ENCODE results near the gene OR2T8.
"Not testable (repeated sequence)": the region's sequence is repeated elsewhere in the genome, so short reads cannot be mapped to it uniquely, and the experiment has no call there.

The OR2T8 gene, protein sequence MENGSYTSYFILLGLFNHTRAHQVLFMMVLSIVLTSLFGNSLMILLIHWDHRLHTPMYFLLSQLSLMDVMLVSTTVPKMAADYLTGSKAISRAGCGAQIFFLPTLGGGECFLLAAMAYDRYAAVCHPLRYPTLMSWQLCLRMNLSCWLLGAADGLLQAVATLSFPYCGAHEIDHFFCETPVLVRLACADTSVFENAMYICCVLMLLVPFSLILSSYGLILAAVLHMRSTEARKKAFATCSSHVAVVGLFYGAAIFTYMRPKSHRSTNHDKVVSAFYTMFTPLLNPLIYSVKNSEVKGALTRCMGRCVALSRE

GRCh38 chr1:247919952-247920351 is at the start of gene OR2T8:
TSS of gene OR2T8 (plus strand) at chr1:247920252. CDS start at chr1:247921018, 766 bp downstream.
- in situ Hi-C loops (cut with HindIII; ENCODE audit: low sequenced_read_pairs) = no loop called here

GRCh38 chr1:247883346-247883745 is 36.7 kb upstream of the OR2T8 start:
- in situ Hi-C loops (cut with HindIII; ENCODE audit: low sequenced_read_pairs) = no loop called here

DNA sequence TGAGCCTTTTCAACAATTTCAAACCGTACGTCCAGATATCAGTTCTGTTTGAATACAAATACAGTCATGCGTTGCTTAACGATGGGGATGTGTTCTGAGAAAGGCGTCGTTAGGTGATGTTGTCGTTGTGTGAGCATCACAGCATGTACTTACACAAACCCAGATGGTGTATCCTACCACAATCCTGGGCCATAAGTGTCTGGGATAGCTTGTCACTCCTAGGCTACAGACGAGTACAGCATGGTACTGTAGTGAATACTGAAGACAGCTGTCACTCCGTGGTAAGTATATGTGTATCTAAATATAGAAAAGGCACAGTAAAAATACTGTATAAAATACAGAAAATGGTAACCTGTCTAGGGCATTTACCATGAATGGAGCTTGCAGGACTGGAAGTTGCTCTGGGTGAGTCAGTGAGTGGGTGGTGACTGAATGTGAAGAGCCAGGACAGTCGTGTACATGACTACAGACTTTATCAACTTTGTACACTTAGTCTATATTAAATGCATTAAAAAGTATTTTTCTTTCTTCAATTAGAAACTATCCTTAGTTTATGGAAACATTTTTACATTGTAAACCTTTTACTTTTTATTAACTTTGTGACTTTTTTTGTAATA is 35.1 kb upstream of the OR2T8 start:
- in situ Hi-C loops (cut with HindIII; ENCODE audit: low sequenced_read_pairs) = no loop called here

DNA sequence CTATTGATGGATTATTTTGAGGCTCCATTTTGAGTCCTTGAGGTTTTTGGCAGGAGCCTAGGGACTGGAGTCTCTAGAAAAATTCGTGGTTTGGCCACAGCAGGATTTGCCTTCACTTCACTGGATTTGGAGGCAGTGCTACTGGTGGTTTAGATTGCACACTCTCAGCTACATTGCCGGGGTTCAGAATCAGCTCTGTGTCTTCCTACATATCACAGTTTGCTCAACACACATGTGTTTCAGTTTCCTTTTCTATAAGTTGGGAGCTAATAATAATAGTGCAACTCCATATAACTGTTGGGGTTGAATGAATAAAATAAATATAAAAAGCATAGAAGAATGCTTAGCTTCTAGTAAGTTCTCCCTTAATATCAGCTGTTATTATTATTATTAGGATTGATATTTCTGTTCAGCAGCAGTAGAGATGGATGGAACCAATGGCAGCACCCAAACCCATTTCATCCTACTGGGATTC is 24.9 kb upstream of the OR2T8 start, which contains the start of gene OR2W3:
Gene OR2W3 (plus strand): TSS at position 425 of the 475 bp plus-strand sequence. CDS start 0 bp downstream, at position 425.
- in situ Hi-C loops (cut with HindIII; ENCODE audit: low sequenced_read_pairs) = no loop called here

GRCh38 chr1:247895976-247896375 is 24.1 kb upstream of the OR2T8 start:
- in situ Hi-C loops (cut with HindIII; ENCODE audit: low sequenced_read_pairs) = no loop called here

- in situ Hi-C loops (cut with HindIII; ENCODE audit: low sequenced_read_pairs) = no loop called here
Observed at GRCh38 chr1:247904122-247904521, 15.9 kb upstream of the OR2T8 start.

DNA sequence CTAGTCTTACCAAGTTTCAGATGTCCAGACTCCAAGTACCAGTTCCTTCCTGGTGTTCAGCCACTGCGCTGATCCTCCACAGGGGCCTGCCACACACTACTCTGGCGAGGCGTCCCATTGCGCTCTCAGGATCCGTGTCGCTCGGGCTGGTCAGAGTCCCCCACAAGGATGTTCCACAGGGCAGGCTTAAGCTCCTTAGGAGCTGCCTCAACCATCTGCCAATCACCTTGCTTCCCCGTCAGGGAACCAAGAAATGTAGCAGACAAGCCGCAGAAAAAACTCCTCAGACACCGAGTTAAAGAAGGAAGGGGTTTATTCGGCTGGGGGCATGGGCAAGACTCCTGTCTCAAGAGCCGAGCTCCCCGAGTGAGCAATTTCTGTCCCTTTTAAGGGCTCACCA is 14.9 kb upstream of the OR2T8 start:
- in situ Hi-C loops (cut with HindIII; ENCODE audit: low sequenced_read_pairs) = no loop called here

DNA sequence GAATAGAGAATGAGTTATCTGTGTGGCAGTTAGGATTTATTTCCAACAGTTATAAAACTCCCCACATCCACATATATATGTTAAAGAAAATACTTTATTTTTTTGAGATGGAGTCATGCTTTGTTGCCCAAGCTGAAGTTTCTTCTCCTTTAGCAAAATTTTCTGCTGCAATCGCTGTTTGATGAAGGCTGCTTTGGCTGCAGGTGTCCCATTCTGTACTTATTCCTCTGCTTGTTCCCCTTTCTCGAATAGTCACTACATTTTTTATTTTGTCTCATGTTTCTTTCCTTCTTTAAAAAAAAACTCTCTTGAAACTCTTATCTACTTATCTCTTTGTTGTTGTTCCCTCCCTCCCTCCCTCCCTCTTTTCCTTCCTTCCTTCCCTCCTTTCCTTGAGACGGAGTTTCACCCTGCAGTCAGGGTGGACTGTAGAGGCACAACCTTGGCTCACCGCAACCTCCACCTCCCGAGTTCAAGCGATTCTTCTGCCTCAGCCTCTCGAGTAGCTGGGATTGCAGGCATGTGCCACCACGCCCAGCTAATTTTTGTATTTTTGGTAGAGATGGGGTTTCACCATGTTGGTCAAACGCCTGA is 14.0 kb upstream of the OR2T8 start:
- in situ Hi-C loops (cut with HindIII; ENCODE audit: low sequenced_read_pairs) = no loop called here

DNA sequence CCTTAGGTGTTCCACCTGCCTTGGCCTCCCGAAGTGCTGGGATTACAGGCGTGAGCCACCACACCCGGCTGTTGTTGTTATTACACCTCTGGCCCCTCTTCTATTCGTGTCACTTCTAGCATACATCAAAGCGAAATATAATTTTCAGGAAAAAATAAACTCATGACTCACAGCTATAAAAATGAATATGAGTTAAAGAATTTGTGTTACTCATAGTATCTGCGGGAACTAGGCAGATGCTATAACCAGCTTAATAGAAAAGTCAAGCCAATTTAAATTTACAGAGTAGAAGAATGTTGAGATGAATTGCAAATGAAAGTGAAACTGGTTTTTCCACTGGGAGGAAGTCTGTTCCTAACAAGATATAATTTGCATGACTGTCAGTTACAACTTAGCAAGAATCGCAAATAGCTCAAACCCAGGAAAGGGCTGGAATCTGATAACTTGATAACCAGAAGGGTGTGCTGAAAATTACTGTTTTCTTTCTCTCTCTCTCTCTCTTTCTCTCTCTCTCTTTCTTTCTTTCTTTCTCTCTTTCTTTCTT is 13.5 kb upstream of the OR2T8 start:
- in situ Hi-C loops (cut with HindIII; ENCODE audit: low sequenced_read_pairs) = no loop called here

- in situ Hi-C loops (cut with HindIII; ENCODE audit: low sequenced_read_pairs) = no loop called here
Observed at GRCh38 chr1:247908766-247909165, 11.3 kb upstream of the OR2T8 start.

GRCh38 chr1:247913786-247914185 is 6.3 kb upstream of the OR2T8 start:
- in situ Hi-C loops (cut with HindIII; ENCODE audit: low sequenced_read_pairs) = no loop called here

GRCh38 chr1:247914941-247915662 is 5.0 kb upstream of the OR2T8 start:
- in situ Hi-C loops (cut with HindIII; ENCODE audit: low sequenced_read_pairs) = no loop called here

GRCh38 chr1:247923941-247924340 is 3.9 kb downstream of the OR2T8 start:
- in situ Hi-C loops (cut with HindIII; ENCODE audit: low sequenced_read_pairs) = no loop called here

- in situ Hi-C loops (cut with HindIII; ENCODE audit: low sequenced_read_pairs) = no loop called here
Observed at GRCh38 chr1:247924868-247925267, 4.8 kb downstream of the OR2T8 start, which contains the start of gene OR2AJ1. TSS of gene OR2AJ1 (plus strand) at chr1:247924889. CDS start at chr1:247933769, 8,880 bp downstream.

- in situ Hi-C loops (cut with HindIII; ENCODE audit: low sequenced_read_pairs) = no loop called here
Observed at GRCh38 chr1:247933989-247934388, 13.9 kb downstream of the OR2T8 start.

DNA sequence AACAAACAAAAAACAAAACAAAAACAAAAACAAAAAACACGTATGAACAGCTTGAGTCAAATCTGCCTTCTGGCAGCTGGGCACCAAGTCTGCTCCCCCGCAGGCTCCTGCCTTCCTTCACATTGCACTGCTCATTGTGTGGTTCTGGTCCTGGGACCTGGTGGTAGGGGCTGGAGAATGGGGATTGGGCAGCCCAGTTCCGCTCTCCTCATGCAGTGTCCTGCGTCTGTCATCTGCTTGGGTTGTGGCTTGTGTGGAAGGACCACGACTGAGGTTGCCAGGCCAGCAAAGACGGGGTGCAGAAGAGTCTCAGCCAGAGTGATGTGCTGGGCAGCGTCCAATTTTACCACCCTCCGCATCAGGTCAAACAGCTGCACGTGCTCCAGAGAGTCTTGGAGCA is 15.7 kb downstream of the OR2T8 start:
- in situ Hi-C loops (cut with HindIII; ENCODE audit: low sequenced_read_pairs) = no loop called here

DNA sequence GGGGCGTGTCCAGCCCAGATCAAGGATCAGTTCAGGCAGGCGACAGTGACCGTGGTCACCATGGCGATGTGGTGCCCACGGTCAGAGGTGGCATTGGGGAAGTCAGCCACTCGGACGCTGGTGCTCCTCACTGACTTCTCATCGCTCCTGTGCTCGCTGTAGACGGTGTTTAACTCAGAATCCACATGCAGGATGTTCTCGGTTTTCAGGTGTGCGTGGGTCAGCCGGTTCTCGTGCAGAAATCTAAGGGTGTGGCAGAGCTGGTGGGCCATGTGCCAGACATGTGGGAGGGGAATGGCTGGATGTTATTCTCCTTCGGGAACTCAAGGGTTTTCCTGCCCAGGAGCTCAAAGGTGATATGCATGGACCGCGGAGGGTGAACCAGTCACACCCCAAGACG is 16.4 kb downstream of the OR2T8 start:
- in situ Hi-C loops (cut with HindIII; ENCODE audit: low sequenced_read_pairs) = no loop called here

- in situ Hi-C loops (cut with HindIII; ENCODE audit: low sequenced_read_pairs) = not testable (repeated sequence)
Observed at GRCh38 chr1:247936965-247937734, 17.1 kb downstream of the OR2T8 start.

- in situ Hi-C loops (cut with HindIII; ENCODE audit: low sequenced_read_pairs) = no loop called here
Observed at GRCh38 chr1:247942624-247943023, 22.6 kb downstream of the OR2T8 start.

- in situ Hi-C loops (cut with HindIII; ENCODE audit: low sequenced_read_pairs) = no loop called here
Observed at GRCh38 chr1:247948558-247948957, 28.5 kb downstream of the OR2T8 start, which contains the start of gene OR2L8. TSS of gene OR2L8 (plus strand) at chr1:247948858. CDS start at chr1:247948858, 0 bp downstream.
